Measurements from ENCODE around the gene IMMP2L. TPM values are rescaled to one million over a fixed set of nuclear protein-coding genes. Genes with fewer than 3 reads are reported as not detected.

IMMP2L gene
- total RNA-seq, 2 donors from 2014 or later = 10.5 to 17.4 TPM

DNA sequence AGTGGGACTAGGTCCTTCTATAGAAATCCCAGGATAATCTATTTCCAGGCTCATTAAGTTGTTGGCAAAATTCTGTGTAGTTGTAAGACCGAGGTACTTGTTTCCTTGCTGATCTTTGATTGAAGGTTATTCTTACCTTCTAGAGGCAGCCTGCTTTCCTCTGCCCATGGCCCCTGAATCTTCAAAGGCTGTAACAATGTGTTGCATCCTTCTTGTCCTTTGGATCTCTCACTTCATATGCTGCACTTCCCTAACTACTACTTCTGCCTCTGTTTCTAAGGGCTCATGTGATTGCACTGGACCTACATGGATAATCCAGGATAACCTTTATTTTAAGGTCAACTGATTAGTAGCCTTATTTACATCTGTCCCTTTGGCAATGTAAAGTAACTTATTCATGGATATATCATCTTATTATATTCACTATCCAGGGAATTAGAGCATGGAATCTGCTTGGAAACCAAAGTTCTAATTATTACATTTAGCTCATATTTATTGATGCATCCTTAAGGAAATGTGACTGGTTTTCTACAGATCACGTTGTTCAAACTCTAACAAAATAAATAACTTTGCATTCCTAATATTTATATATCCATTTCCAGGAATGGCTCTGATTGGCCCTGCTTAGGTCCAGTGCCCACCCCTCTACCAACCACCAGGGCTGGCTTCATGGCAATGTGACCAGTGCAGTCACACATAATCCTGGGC is 85.6 kb downstream of the IMMP2L start:
- H3K27me3 ChIP-seq = no peaks in the 10 kb centered on the region
- no peak overlapping the region for H3K4me3 ChIP-seq
- H3K27ac ChIP-seq = no peak overlapping the region
- H3K9me3 ChIP-seq = no peaks in the 10 kb centered on the region
- no peaks in the 10 kb centered on the region for H3K36me3 ChIP-seq (replicated peaks in 1 of 2; ENCODE audit: insufficient read depth in 1 of 2, low read depth in 2 of 2)
- DNase-seq = no peak
- no peak for ATAC-seq
- no peak for TF ChIP-seq POLR2A (IDR thresholded peaks at IDR 0.05)
- intact Hi-C loops (cut with DNase I) = no loop called here
- 73 to 86% methylated on average over 2 of the region's 2 CpGs for WGBS, 2 donors
- H3K4me1 ChIP-seq = no peaks in the 10 kb centered on the region

GRCh38 chr7:111475959-111476358 is 86.3 kb downstream of the IMMP2L start:
- Histone ChIP-seq H3K27me3 (no peaks in the 10 kb centered on the region), H3K27ac (no peak overlapping the region), H3K9me3 (no peaks in the 10 kb centered on the region), H3K36me3 (replicated peaks in 1 of 2; ENCODE audit: insufficient read depth in 1 of 2, low read depth in 2 of 2) (no peaks in the 10 kb centered on the region), H3K4me3 (no peak overlapping the region), H3K4me1 (no peaks in the 10 kb centered on the region)
- DNase-seq (no peak), ATAC-seq (no peak)
- 67 to 77% methylated on average over 1 of the region's 1 CpG for WGBS, 2 donors
- TF ChIP-seq POLR2A (IDR thresholded peaks at IDR 0.05) = no peak
- no peak for TF ChIP-seq CTCF (IDR thresholded peaks at IDR 0.05)
- intact Hi-C loops (cut with DNase I) = no loop called here

DNA sequence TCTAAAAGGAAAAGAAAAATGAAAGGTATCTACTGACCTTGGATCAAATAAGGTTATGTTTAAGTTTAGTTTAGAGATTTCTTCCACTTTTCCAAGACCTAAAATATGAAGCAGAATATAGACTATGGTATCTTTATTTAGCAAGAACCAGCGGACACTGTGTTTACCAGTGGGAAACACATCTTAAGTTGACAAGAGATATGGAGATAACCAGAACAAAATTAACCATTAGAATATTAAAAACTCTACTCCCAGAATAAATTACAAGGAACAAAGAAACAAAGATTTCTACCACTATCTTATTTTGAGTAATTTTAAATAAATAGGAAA is 86.9 kb downstream of the IMMP2L start:
- WGBS, 2 donors = 36 to 42% methylated on average over 1 of the region's 1 CpG
- H3K27ac ChIP-seq = no peak overlapping the region
- intact Hi-C loops (cut with DNase I) = no loop called here
- no peaks in the 10 kb centered on the region for H3K4me1 ChIP-seq
- no peaks in the 10 kb centered on the region for H3K27me3 ChIP-seq
- no peak overlapping the region for H3K4me3 ChIP-seq
- ATAC-seq (no peak), DNase-seq (no peak)
- TF ChIP-seq CTCF (IDR thresholded peaks at IDR 0.05) (no peak), POLR2A (IDR thresholded peaks at IDR 0.05) (no peak)
- no peaks in the 10 kb centered on the region for H3K9me3 ChIP-seq
- H3K36me3 ChIP-seq (replicated peaks in 1 of 2; ENCODE audit: insufficient read depth in 1 of 2, low read depth in 2 of 2) = no peaks in the 10 kb centered on the region

- DNase-seq (no peak), ATAC-seq (no peak)
- H3K27ac ChIP-seq = no peak overlapping the region
- H3K9me3 ChIP-seq = no peaks in the 10 kb centered on the region
- no peaks in the 10 kb centered on the region for H3K27me3 ChIP-seq
- no peak overlapping the region for H3K4me3 ChIP-seq
- intact Hi-C loops (cut with DNase I) = no loop called here
- TF ChIP-seq CTCF (IDR thresholded peaks at IDR 0.05) = no peak
- TF ChIP-seq POLR2A (IDR thresholded peaks at IDR 0.05) = no peak
- no peaks in the 10 kb centered on the region for H3K36me3 ChIP-seq (replicated peaks in 1 of 2; ENCODE audit: insufficient read depth in 1 of 2, low read depth in 2 of 2)
- no peaks in the 10 kb centered on the region for H3K4me1 ChIP-seq
- WGBS, 2 donors = 54 to 58% methylated on average over 4 of the region's 4 CpGs
These were observed 87.4 kb downstream of the IMMP2L start for GRCh38 chr7:111474723-111475418.

DNA sequence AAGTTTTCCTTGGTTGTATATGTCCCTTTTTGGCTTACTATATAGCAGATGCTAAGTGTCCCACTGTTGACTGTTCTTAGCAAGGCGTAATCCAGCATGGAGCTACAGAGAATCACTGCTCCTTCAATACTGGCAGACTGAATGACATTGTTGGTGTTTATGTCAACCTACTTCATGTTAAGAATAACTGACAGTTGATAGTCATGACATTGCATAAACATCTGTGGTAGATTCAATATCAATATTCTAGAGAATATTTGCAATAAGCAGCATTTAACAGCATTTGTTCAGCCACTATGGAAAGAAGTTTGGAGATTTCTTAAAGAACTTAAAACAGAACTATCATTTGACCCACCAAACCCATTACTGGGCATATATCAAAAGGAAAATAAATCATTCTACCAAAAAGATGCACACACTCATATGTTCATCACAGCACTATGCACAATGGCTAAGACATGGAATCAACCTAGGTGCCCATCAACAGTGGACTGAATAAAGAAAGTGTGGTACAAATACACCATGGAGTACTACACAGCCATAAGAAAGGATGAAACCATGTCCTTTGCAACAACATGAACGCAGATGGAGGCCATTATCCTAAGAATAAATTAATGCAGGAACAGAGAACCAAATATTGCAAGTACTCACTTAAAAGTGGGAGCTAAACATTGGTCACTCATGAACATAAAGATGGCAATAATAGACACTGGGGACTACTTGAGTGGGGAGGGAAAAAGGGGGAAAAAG is 88.7 kb downstream of the IMMP2L start:
- Histone ChIP-seq H3K4me1 (no peaks in the 10 kb centered on the region), H3K4me3 (no peak overlapping the region), H3K9me3 (no peaks in the 10 kb centered on the region), H3K27me3 (no peaks in the 10 kb centered on the region), H3K27ac (no peak overlapping the region), H3K36me3 (replicated peaks in 1 of 2; ENCODE audit: insufficient read depth in 1 of 2, low read depth in 2 of 2) (no peaks in the 10 kb centered on the region)
- DNase-seq (no peak), ATAC-seq (no peak)
- TF ChIP-seq CTCF (IDR thresholded peaks at IDR 0.05) = no peak
- no peak for TF ChIP-seq POLR2A (IDR thresholded peaks at IDR 0.05)
- intact Hi-C loops (cut with DNase I) = no loop called here
- WGBS, 2 donors = 69 to 100% methylated on average over 2 of the region's 2 CpGs

Data from body of pancreas (tissue), 4 donors.